Pancreas (tissue), 10 donors: Measurements from ENCODE around the gene EFCAB12. TPM values are rescaled to one million over a fixed set of nuclear protein-coding genes. Genes with fewer than 3 reads are reported as not detected.

ENCODE experiments used
- ATAC-seq, 4 donors: fragments of 200-7000 bp; cut with Tn5 transposase; one replicate each; pipeline versions ENCODE4 v1.8.0 to v1.9.1; 2020; ENCODE audit warnings: mild to moderate bottlenecking in 4 of 4, moderate library complexity in 4 of 4
- DNase-seq, 6 donors: peaks; one replicate each; pipeline ENCODE4 v3.0.0-alpha.2; 2020
- FAIRE-seq: peaks from 2 replicates; lab custom pipeline; 2012; peaks lifted over from hg19 to GRCh38; lab: Jason Lieb, UNC
- H3K27ac ChIP-seq, 4 donors: fragments of 200-600 bp; sonication (generic); 1 replicate in 3 of 4; 2 replicates in 1 of 4; pipeline versions ENCODE4 v1.5.0 to v1.8.0; 2020
- H3K27me3 ChIP-seq, 4 donors: fragments of 200-600 bp; one replicate each; pipeline ENCODE4 v1.8.0; 2021
- H3K36me3 ChIP-seq, 3 donors: fragments of 200-600 bp; sonication (generic) in 1 of 3; one replicate each; pipeline versions ENCODE4 v1.5.0 to v1.8.0; 2020 to 2021
- H3K4me1 ChIP-seq, 3 donors: fragments of 200-600 bp; one replicate each; pipeline ENCODE4 v1.8.0; 2021
- H3K4me3 ChIP-seq, 4 donors: fragments of 200-600 bp; sonication (generic) in 2 of 4; one replicate each; pipeline versions ENCODE4 v1.5.0 to v1.8.0; 2020 to 2021
- H3K9me3 ChIP-seq, 4 donors: fragments of 200-600 bp; one replicate each; pipeline ENCODE4 v1.8.0; 2021
- CTCF ChIP-seq, 4 donors: fragments of 200-600 bp; sonication (generic) in 3 of 4; IDR thresholded peaks; one replicate each; pipeline versions ENCODE4 v1.5.0 to v1.8.0; 2021; ENCODE audit warnings: antibody characterized with exemption in 4 of 4
- WGBS, 2 donors: extraction: QIAGEN DNeasy Blood & Tissue Kit; methylation state at CpG; one replicate each; pipeline ENCODE4 v1.1.7; 2013; 5-methylcytosine and 5-hydroxymethylcytosine counted together
- intact Hi-C, 3 donors: fragments of 100-400 bp; cut with DNase I; formaldehyde crosslinking; loops; one replicate each; pipeline versions ENCODE4 v1.11.1 to v1.14.2; 2022
- polyA plus RNA-seq, 2 donors: library from polyadenylated mRNA; stranded (reverse); fragments of 200-250 nt; gene quantifications; one replicate each; pipeline ENCODE4 v1.2.3, GENCODE V29; 2013
- total RNA-seq, 6 donors: library from RNA; stranded (reverse); fragmentation: NEBNext Ultra II Directional in 4 of 6; extraction: Animal tissue kit (Norgen Biotek cat#: 25700) in 4 of 6; gene quantifications; one replicate each; pipeline versions ENCODE4 v1.2.1 to v1.2.4, GENCODE V29; 2021 to 2023
- donor health status: healthy with polysubstance abuse.
- donor health status: DM: no; HTN: no; CAD: no; lungs with moderate emphysema.
- donor health status: DM: no; HTN: no; CAD: no.
- donor health status: control.
- donor health status: control.
- donor health status: Bipolar disorder and iron deficiency.
- donor health status: DM: yes; HTN: yes; CAD: no.
- donor health status: DM: no; HTN: no; CAD: no.
- donor health status: DM: no; HTN: no; CAD: no.
- donor health status: DM: yes; HTN: yes; CAD: no.

Gene EFCAB12
- total and polyA plus RNA-seq, 8 donors = 0.43 to 2.0 (median 0.89) TPM

DNA sequence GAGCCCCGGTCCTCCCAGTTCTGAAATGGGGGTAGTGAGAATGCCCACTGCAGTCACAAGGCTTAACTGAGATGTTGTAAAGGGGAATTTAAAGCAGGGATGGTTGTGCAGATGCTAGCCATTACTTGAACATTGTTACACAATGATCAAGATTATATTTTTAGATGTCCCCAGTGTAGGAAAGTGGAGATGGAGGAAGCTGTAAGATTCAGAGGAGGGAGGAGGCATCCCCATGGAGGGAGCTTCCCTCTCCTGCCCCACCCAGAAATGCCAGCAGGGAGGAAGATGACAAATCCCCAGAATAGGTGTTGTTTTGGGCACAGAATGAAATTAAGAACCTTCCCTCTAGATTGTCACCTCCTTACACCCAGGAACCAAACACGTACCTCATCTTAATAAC lies 46.1 kb downstream of the EFCAB12 start:
- intact Hi-C loops = no loop called here
- H3K4me1 ChIP-seq = no peaks in the 10 kb centered on the region
- DNase-seq = no peak

GRCh38 chr3:129379582-129380358 lies 48.7 kb downstream of the EFCAB12 start:
- 87 to 95% methylated on average over 7 of the region's 7 CpGs for WGBS, 2 donors
- Histone ChIP-seq H3K27ac (no peak overlapping the region), H3K9me3 (no peaks in the 10 kb centered on the region), H3K27me3 (no peaks in the 10 kb centered on the region), H3K4me3 (no peak overlapping the region), H3K36me3 (no peaks in the 10 kb centered on the region), H3K4me1 (no peaks in the 10 kb centered on the region)
- no peak for TF ChIP-seq CTCF (IDR thresholded peaks at IDR 0.05)
- DNase-seq (no peak), FAIRE-seq (no peak), ATAC-seq (no peak)
- intact Hi-C loops = no loop called here

More for the DNA sequence above, 46.1 kb downstream of the EFCAB12 start:
- no peaks in the 10 kb centered on the region for H3K27me3 ChIP-seq
- H3K36me3 ChIP-seq = no peaks in the 10 kb centered on the region
- no peaks in the 10 kb centered on the region for H3K9me3 ChIP-seq
- no peak overlapping the region for H3K4me3 ChIP-seq
- TF ChIP-seq CTCF (IDR thresholded peaks at IDR 0.05) = no peak
- H3K27ac ChIP-seq = no peak overlapping the region
- ATAC-seq = no peak
- 89 to 95% methylated on average over 2 of the region's 2 CpGs for WGBS, 2 donors
- no peak for FAIRE-seq

DNA sequence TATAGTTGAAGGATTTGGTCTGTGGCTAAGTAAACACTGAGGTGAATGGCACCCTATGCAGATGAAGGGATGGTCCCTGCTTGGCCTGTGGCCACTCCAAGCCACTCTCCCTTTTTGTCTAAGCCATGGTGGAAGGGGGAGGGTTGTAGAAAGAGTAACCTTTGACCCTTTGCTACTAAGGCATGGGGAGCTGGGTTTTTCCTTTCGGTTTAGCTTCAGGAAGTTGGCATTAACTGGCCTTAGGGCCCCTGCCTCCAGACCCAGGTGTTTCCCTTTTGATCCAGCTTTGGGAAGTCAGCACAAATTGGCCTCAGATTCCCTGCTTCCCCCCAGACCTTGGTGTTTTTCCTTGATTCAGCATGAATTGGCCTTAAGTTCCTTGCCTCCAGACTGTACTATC lies 49.5 kb downstream of the EFCAB12 start:
- 35 to 58% methylated on average over 1 of the region's 1 CpG for WGBS, 2 donors
- intact Hi-C loops = no loop called here
- DNase-seq = peak in 1 of 6 donors; percentile 11

DNA sequence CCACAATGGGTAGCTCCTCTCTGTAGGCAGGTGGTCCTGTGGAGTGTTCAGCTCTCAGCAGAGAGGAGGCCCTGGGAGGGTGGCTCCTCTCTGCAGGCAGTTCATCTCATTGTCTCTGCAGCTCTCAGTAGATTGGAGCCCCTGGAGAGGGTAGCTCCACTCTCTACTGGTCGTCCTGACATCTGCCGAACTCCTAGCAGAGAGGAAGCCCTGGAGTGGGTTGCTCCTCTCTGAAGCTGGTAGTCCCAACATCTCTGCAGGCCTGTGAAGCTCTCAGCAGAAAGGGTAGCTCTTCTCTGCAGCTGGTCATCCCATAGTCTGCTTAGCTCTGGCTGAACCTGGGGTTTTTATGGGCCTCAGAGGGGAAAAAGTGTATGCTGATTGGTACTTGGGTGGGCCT lies 50.8 kb downstream of the EFCAB12 start:
- H3K27me3 ChIP-seq = no peaks in the 10 kb centered on the region
- no peak for TF ChIP-seq CTCF (IDR thresholded peaks at IDR 0.05)
- FAIRE-seq (no peak), ATAC-seq (no peak), DNase-seq (peak in 1 of 6 donors; percentile 3)
- no peaks in the 10 kb centered on the region for H3K9me3 ChIP-seq
- intact Hi-C loops = no loop called here
- 77 to 88% methylated on average over 2 of the region's 2 CpGs for WGBS, 2 donors
- no peaks in the 10 kb centered on the region for H3K4me1 ChIP-seq
- no peaks in the 10 kb centered on the region for H3K36me3 ChIP-seq
- no peak overlapping the region for H3K4me3 ChIP-seq
- H3K27ac ChIP-seq = no peak overlapping the region

More for the DNA sequence above, 49.5 kb downstream of the EFCAB12 start:
- no peak overlapping the region for H3K4me3 ChIP-seq
- TF ChIP-seq CTCF (IDR thresholded peaks at IDR 0.05) = no peak
- no peaks in the 10 kb centered on the region for H3K4me1 ChIP-seq
- H3K9me3 ChIP-seq = no peaks in the 10 kb centered on the region
- H3K36me3 ChIP-seq = no peaks in the 10 kb centered on the region
- H3K27ac ChIP-seq = no peak overlapping the region
- FAIRE-seq (no peak), ATAC-seq (no peak)
- no peaks in the 10 kb centered on the region for H3K27me3 ChIP-seq

- Histone ChIP-seq H3K27me3 (no peaks in the 10 kb centered on the region), H3K4me3 (no peak overlapping the region), H3K9me3 (no peaks in the 10 kb centered on the region), H3K36me3 (no peaks in the 10 kb centered on the region), H3K4me1 (no peaks in the 10 kb centered on the region), H3K27ac (no peak overlapping the region)
- no peak for FAIRE-seq
- intact Hi-C loops = no loop called here
- WGBS, 2 donors = 77 to 80% methylated on average over 5 of the region's 5 CpGs
- TF ChIP-seq CTCF (IDR thresholded peaks at IDR 0.05) = no peak
- DNase-seq = no peak
- ATAC-seq = no peak
Measured at GRCh38 chr3:129375099-129375498, 53.3 kb downstream of the EFCAB12 start.
